ENCODE measurements around the gene KLHDC4.

Gene KLHDC4

GRCh38 chr16:87754535-87754934, 11.3 kb downstream of the KLHDC4 start:
- Histone ChIP-seq H3K27me3 (ENCODE audit: control insufficient read depth, insufficient read depth, low read length) (no peaks in the 10 kb centered on the region), H3K4me3 (ENCODE audit: low read length) (no peak overlapping the region), H3K9ac (ENCODE audit: low read length) (no peak overlapping the region), H3K36me3 (ENCODE audit: control insufficient read depth, insufficient read depth, low read length) (peaks cover 7% of the 10 kb centered on the region), H3K4me1 (ENCODE audit: control insufficient read depth, insufficient read depth, low read length) (no peaks in the 10 kb centered on the region), H3K9me3 (ENCODE audit: control insufficient read depth, low read length) (no peaks in the 10 kb centered on the region)

DNA sequence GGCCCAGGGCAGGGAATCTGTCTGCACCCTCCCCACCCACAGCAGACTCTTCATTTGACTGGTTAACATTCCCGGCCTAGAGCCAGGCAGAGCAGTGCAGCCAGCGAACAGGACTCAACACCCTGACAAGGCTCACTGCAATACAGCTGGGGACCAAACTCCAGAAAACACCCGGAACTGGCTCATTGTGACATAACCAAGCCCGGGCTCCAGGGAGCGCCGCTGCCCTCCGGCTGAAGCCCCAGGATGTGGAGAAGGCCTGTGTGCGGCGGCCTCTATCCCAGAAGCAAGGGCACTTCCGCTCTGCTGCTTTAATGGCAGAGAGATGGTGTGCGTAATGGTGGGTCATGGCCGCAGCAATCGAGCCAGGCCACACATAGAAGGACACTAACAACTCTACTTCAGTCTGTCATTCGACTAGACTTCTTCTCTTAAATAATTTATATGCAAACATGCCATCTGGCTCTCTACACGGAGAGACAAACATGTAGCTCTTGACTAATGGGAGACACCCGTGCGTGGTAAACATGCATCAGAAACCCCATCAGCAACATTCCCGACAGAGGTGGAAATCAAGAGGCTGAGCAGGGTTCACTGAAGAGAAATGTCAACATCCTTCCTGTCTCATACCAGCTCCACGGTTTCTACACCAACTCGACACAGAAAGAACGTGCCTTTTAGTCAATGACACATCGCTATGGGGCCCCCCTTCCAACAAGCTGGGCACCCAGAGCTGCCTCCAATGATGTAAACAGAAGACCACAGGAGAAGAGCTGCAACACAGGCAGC, 18.0 kb downstream of the KLHDC4 start:
- Histone ChIP-seq H3K27me3 (ENCODE audit: control insufficient read depth, insufficient read depth, low read length) (no peaks in the 10 kb centered on the region), H3K36me3 (ENCODE audit: control insufficient read depth, insufficient read depth, low read length) (peaks cover 4% of the 10 kb centered on the region), H3K4me3 (ENCODE audit: low read length) (no peak overlapping the region), H3K9me3 (ENCODE audit: control insufficient read depth, low read length) (no peaks in the 10 kb centered on the region), H3K9ac (ENCODE audit: low read length) (no peak overlapping the region), H3K4me1 (ENCODE audit: control insufficient read depth, insufficient read depth, low read length) (peaks cover 5% of the 10 kb centered on the region)

GRCh38 chr16:87746178-87746577, 19.6 kb downstream of the KLHDC4 start:
- no peak overlapping the region for H3K4me3 ChIP-seq (ENCODE audit: low read length)
- no peaks in the 10 kb centered on the region for H3K27me3 ChIP-seq (ENCODE audit: control insufficient read depth, insufficient read depth, low read length)
- no peaks in the 10 kb centered on the region for H3K9me3 ChIP-seq (ENCODE audit: control insufficient read depth, low read length)
- no peak overlapping the region for H3K9ac ChIP-seq (ENCODE audit: low read length)
- H3K36me3 ChIP-seq (ENCODE audit: control insufficient read depth, insufficient read depth, low read length) = peaks cover 4% of the 10 kb centered on the region
- peaks cover 5% of the 10 kb centered on the region for H3K4me1 ChIP-seq (ENCODE audit: control insufficient read depth, insufficient read depth, low read length)

- Histone ChIP-seq H3K4me1 (ENCODE audit: control insufficient read depth, insufficient read depth, low read length) (peaks cover 5% of the 10 kb centered on the region), H3K27me3 (ENCODE audit: control insufficient read depth, insufficient read depth, low read length) (no peaks in the 10 kb centered on the region), H3K4me3 (ENCODE audit: low read length) (no peak overlapping the region), H3K36me3 (ENCODE audit: control insufficient read depth, insufficient read depth, low read length) (peaks cover 8% of the 10 kb centered on the region), H3K9ac (ENCODE audit: low read length) (no peak overlapping the region), H3K9me3 (ENCODE audit: control insufficient read depth, low read length) (no peaks in the 10 kb centered on the region)
Observed at GRCh38 chr16:87744750-87745514, 20.9 kb downstream of the KLHDC4 start.

DNA sequence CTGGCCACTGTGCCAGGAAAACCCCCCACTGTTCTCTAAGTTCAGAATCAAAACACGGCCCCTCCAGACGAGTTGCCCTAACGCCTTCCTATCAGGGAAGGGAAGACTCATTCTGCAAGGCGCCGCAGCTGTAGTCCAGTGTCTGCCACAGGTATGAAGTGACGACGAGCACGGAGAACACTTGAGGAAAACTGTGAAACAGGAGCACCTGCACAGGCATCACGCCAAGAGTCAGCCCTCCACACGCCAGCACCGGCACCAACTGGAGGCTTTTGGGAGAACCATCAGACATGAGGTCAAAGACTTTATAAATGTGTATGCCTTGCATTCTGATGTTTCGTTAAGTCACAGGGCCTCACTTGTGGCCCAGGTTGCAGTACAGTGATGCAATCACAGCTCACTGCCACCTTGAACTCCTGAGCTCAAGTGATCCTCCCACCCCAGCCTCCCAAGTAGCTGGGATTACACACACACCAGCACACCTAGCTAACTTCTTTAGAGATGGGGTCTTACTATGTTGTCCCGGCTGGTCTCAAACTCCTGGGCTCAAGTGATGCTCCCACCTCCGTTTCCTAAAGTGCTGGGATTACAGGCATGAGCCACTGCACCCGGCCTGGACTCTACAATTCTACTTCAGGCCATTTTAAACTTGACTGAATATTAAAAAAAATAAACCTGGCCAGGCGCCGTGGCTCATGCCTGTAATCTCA, 22.9 kb downstream of the KLHDC4 start:
- Histone ChIP-seq H3K4me3 (ENCODE audit: low read length) (no peak overlapping the region), H3K27me3 (ENCODE audit: control insufficient read depth, insufficient read depth, low read length) (no peaks in the 10 kb centered on the region), H3K9me3 (ENCODE audit: control insufficient read depth, low read length) (no peaks in the 10 kb centered on the region), H3K9ac (ENCODE audit: low read length) (no peak overlapping the region), H3K4me1 (ENCODE audit: control insufficient read depth, insufficient read depth, low read length) (peaks cover 5% of the 10 kb centered on the region), H3K36me3 (ENCODE audit: control insufficient read depth, insufficient read depth, low read length) (peaks cover 8% of the 10 kb centered on the region)

- peaks cover 6% of the 10 kb centered on the region for H3K36me3 ChIP-seq (ENCODE audit: control insufficient read depth, insufficient read depth, low read length)
- H3K4me3 ChIP-seq (ENCODE audit: low read length) = no peak overlapping the region
- H3K9me3 ChIP-seq (ENCODE audit: control insufficient read depth, low read length) = no peaks in the 10 kb centered on the region
- H3K9ac ChIP-seq (ENCODE audit: low read length) = no peak overlapping the region
- peaks cover 5% of the 10 kb centered on the region for H3K4me1 ChIP-seq (ENCODE audit: control insufficient read depth, insufficient read depth, low read length)
- H3K27me3 ChIP-seq (ENCODE audit: control insufficient read depth, insufficient read depth, low read length) = no peaks in the 10 kb centered on the region
Observed at GRCh38 chr16:87741700-87742415, 23.9 kb downstream of the KLHDC4 start.

DNA sequence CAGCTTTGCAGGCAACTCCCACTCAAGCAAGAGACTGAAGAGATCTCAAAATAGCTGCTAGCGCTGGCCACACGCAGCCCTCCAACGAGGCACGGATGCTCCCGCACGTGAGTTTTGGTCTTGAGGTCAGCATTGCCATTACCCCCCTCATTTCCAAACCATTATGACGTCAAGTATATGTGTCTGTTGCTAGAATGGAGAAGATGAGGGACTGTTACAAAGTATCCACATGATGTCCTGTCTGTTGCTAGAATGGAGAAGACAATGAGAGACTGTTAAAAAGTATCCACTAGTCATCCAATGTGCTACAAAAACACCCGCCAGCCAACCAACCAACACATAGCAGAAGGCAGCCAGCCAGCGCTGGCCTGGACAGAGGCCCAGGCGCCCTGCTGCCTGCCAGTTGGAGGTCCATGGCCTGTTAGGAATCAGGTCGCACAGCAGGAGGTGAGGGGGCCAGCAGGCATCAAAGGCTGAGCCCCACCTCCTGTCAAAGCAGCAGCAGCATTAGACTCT, 24.8 kb downstream of the KLHDC4 start:
- Histone ChIP-seq H3K9me3 (ENCODE audit: control insufficient read depth, low read length) (no peaks in the 10 kb centered on the region), H3K36me3 (ENCODE audit: control insufficient read depth, insufficient read depth, low read length) (peaks cover 4% of the 10 kb centered on the region), H3K4me1 (ENCODE audit: control insufficient read depth, insufficient read depth, low read length) (peaks cover 5% of the 10 kb centered on the region), H3K9ac (ENCODE audit: low read length) (no peak overlapping the region), H3K4me3 (ENCODE audit: low read length) (no peak overlapping the region), H3K27me3 (ENCODE audit: control insufficient read depth, insufficient read depth, low read length) (no peaks in the 10 kb centered on the region)

GRCh38 chr16:87740441-87740840, 25.3 kb downstream of the KLHDC4 start:
- no peak overlapping the region for H3K9ac ChIP-seq (ENCODE audit: low read length)
- no peaks in the 10 kb centered on the region for H3K9me3 ChIP-seq (ENCODE audit: control insufficient read depth, low read length)
- H3K4me3 ChIP-seq (ENCODE audit: low read length) = no peak overlapping the region
- peaks cover 5% of the 10 kb centered on the region for H3K4me1 ChIP-seq (ENCODE audit: control insufficient read depth, insufficient read depth, low read length)
- no peaks in the 10 kb centered on the region for H3K27me3 ChIP-seq (ENCODE audit: control insufficient read depth, insufficient read depth, low read length)
- peaks cover 4% of the 10 kb centered on the region for H3K36me3 ChIP-seq (ENCODE audit: control insufficient read depth, insufficient read depth, low read length)

GRCh38 chr16:87739801-87740200, 26.0 kb downstream of the KLHDC4 start:
- Histone ChIP-seq H3K9ac (ENCODE audit: low read length) (no peak overlapping the region), H3K4me3 (ENCODE audit: low read length) (no peak overlapping the region), H3K4me1 (ENCODE audit: control insufficient read depth, insufficient read depth, low read length) (peaks cover 2% of the 10 kb centered on the region), H3K36me3 (ENCODE audit: control insufficient read depth, insufficient read depth, low read length) (peaks cover 4% of the 10 kb centered on the region), H3K27me3 (ENCODE audit: control insufficient read depth, insufficient read depth, low read length) (no peaks in the 10 kb centered on the region), H3K9me3 (ENCODE audit: control insufficient read depth, low read length) (no peaks in the 10 kb centered on the region)

- peaks cover 4% of the 10 kb centered on the region for H3K36me3 ChIP-seq (ENCODE audit: control insufficient read depth, insufficient read depth, low read length)
- no peaks in the 10 kb centered on the region for H3K4me1 ChIP-seq (ENCODE audit: control insufficient read depth, insufficient read depth, low read length)
- no peak overlapping the region for H3K9ac ChIP-seq (ENCODE audit: low read length)
- H3K4me3 ChIP-seq (ENCODE audit: low read length) = no peak overlapping the region
- no peaks in the 10 kb centered on the region for H3K27me3 ChIP-seq (ENCODE audit: control insufficient read depth, insufficient read depth, low read length)
- H3K9me3 ChIP-seq (ENCODE audit: control insufficient read depth, low read length) = no peaks in the 10 kb centered on the region
Observed at GRCh38 chr16:87736008-87736382, 29.8 kb downstream of the KLHDC4 start.

DNA sequence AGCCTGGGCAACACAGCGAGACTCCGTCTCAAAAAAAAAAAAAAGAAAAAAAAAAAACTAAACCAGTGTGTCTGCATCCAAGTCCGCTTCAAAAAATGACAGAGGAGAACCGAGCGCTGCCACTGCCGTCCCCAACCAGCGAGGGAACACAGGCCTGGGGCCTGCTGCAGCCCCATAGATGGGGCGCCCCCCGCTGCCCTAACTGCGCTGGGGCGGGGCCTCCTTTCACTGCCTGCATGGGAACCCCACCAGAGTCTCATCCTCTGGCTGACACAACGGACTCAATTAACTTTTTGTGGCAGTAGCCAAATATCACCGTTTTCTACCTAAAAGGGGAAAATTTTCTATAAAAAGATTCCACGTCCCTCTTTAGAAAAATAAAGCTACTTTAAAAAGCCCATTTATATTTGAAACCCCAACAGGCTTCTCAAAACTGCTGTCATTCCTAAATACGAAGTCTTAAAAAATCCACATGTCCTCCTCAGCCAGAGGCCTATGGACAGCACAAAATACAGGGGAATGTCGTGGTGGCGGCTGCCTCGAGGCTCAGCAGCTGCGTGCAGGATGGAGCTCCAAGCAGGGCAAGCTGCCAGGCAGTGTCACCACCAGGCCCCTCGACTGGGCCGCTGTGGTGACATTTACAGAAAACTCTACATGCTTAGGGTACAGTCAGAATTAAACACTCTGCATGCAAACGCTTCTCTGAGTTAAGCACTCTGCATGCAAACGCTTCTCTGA, 30.3 kb downstream of the KLHDC4 start:
- no peaks in the 10 kb centered on the region for H3K27me3 ChIP-seq (ENCODE audit: control insufficient read depth, insufficient read depth, low read length)
- H3K4me1 ChIP-seq (ENCODE audit: control insufficient read depth, insufficient read depth, low read length) = no peaks in the 10 kb centered on the region
- no peaks in the 10 kb centered on the region for H3K36me3 ChIP-seq (ENCODE audit: control insufficient read depth, insufficient read depth, low read length)
- no peak overlapping the region for H3K9ac ChIP-seq (ENCODE audit: low read length)
- H3K4me3 ChIP-seq (ENCODE audit: low read length) = no peak overlapping the region
- no peaks in the 10 kb centered on the region for H3K9me3 ChIP-seq (ENCODE audit: control insufficient read depth, low read length)
